Measurements from ENCODE around the gene BST2. TPM values are rescaled to one million over a fixed set of nuclear protein-coding genes. Genes with fewer than 3 reads are reported as not detected.

BST2 gene
- total and polyA plus RNA-seq, 2 of the 8 experiments (the other 6 are each of a cell fraction or from before 2014, with no cell fraction given): 18.1 to 72.8 TPM

DNA sequence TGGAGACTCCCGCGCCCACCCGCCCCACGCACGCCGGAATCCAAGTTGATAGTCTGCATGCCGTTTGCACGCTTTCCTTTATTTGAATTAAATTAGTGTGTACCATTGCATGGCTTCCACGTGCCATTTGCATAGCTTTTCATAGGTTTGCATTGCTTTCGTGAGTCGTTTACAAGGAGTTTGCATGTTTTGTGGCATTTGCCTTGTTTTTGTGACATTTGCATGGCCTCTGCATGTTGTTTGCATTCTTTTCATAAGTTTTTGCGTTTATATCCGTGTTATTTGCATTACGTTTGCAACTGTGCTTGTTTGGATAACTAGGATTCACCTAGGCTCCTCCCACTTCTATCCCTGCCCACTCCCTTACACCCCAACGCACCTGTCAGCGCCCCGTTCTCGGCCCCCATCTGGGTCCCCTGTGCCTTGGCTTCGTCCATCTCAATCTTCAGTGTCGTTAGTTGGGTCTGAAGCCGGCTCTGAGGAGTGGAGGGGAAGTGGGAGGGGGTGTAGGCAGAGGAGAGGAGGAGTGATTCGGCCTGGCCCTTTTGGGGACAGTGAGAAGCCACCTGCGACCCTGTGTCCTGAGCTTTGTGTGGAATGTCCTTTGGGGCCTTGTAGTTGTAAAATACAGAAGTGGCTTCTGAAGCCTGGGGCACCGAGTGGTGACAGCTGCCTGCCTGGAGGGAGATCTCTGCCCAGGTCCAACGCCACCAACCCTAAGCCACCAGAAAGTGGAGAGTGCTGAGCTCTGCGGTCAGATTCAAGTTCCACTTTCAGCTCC, 13.9 kb downstream of the BST2 start (continued):
- TF ChIP-seq, protein P1, sequence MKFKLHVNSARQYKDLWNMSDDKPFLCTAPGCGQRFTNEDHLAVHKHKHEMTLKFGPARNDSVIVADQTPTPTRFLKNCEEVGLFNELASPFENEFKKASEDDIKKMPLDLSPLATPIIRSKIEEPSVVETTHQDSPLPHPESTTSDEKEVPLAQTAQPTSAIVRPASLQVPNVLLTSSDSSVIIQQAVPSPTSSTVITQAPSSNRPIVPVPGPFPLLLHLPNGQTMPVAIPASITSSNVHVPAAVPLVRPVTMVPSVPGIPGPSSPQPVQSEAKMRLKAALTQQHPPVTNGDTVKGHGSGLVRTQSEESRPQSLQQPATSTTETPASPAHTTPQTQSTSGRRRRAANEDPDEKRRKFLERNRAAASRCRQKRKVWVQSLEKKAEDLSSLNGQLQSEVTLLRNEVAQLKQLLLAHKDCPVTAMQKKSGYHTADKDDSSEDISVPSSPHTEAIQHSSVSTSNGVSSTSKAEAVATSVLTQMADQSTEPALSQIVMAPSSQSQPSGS (IDR thresholded peaks at IDR 0.05; ENCODE audit: low read length): no peak
- TF ChIP-seq CHD2 (IDR thresholded peaks at IDR 0.05; ENCODE audit: low read length) (no peak), SIN3A (conservative IDR thresholded peaks at IDR 0.05 in 1 of 2, IDR thresholded peaks at IDR 0.05 in 1 of 2; ENCODE audit: low read depth in 1 of 2, low read length in 2 of 2) (no peak), SP2 (IDR thresholded peaks at IDR 0.05; ENCODE audit: low read length) (no peak), EGR1 (IDR thresholded peaks at IDR 0.05; ENCODE audit: borderline replicate concordance, low read depth, low read length) (no peak), RFX5 (IDR thresholded peaks at IDR 0.05; ENCODE audit: borderline replicate concordance, low read depth, low read length) (no peak)

Measured in H1 (cell line).